Chondrocyte (in vitro differentiated cells): ENCODE data around the gene ARGLU1. TPM values are rescaled to one million over a fixed set of nuclear protein-coding genes. Genes with fewer than 3 reads are reported as not detected.

ENCODE experiments used
- DNase-seq: peaks from one replicate; pipeline ENCODE4 v3.0.0; 2021; ENCODE audit warnings: mixed read lengths, low spot score
- H3K27ac Mint-ChIP-seq: one replicate; pipeline ENCODE4 v1.8.0; 2021; ENCODE audit warnings: mild to moderate bottlenecking, moderate library complexity, mixed read lengths; ENCODE audit not compliant: unreplicated experiment
- H3K27me3 Mint-ChIP-seq: 2 replicates; pipeline ENCODE4 v1.8.0; 2021; ENCODE audit warnings: low read depth, mixed read lengths
- H3K36me3 Mint-ChIP-seq: 2 replicates; pipeline ENCODE4 v1.8.0; 2021; ENCODE audit warnings: low read depth, mixed read lengths
- H3K4me1 Mint-ChIP-seq: 2 replicates; pipeline ENCODE4 v1.8.0; 2021; ENCODE audit warnings: low read depth, mild to moderate bottlenecking, mixed read lengths
- H3K4me3 Mint-ChIP-seq: one replicate; pipeline ENCODE4 v1.8.0; 2021; ENCODE audit warnings: mild to moderate bottlenecking, moderate library complexity, mixed read lengths; ENCODE audit not compliant: unreplicated experiment
- H3K9me3 Mint-ChIP-seq: 2 replicates; pipeline ENCODE4 v1.8.0; 2021; ENCODE audit warnings: low read depth, mixed read lengths
- CTCF ChIP-seq: fragments of 200-600 bp; sonication (generic); IDR thresholded peaks from 2 replicates; pipeline ENCODE4 v1.5.0; 2021; ENCODE audit warnings: antibody characterized with exemption, mild to moderate bottlenecking, moderate library complexity
- total RNA-seq: library from RNA; stranded (reverse); gene quantifications from 3 replicates; pipeline ENCODE4 v1.2.1, GENCODE V29; 2021

ARGLU1 gene
- total RNA-seq, 1 donor from 2014 or later: 48.5 TPM

- no peaks in the 10 kb centered on the region for H3K27me3 Mint-ChIP-seq
- peaks cover 53% of the 10 kb centered on the region for H3K4me1 Mint-ChIP-seq
- peak overlapping the region; percentile 46 for H3K27ac Mint-ChIP-seq
- no peaks in the 10 kb centered on the region for H3K9me3 Mint-ChIP-seq
- no peak overlapping the region for H3K4me3 Mint-ChIP-seq
- no peak for DNase-seq
- TF ChIP-seq CTCF: no peak
- peaks cover 6% of the 10 kb centered on the region for H3K36me3 Mint-ChIP-seq
These were observed 69.4 kb downstream of the ARGLU1 start for GRCh38 chr13:106498571-106498970.

- Mint-ChIP-seq H3K27me3 (no peaks in the 10 kb centered on the region), H3K9me3 (no peaks in the 10 kb centered on the region), H3K27ac (peak overlapping the region; percentile 58), H3K4me3 (no peak overlapping the region), H3K4me1 (peaks cover 49% of the 10 kb centered on the region), H3K36me3 (peaks cover 9% of the 10 kb centered on the region)
- TF ChIP-seq CTCF: no peak
- no peak for DNase-seq
These were observed 69.8 kb downstream of the ARGLU1 start for GRCh38 chr13:106498158-106498557.

- Mint-ChIP-seq H3K4me1 (peaks cover 49% of the 10 kb centered on the region), H3K27me3 (no peaks in the 10 kb centered on the region), H3K27ac (no peak overlapping the region), H3K36me3 (peaks cover 16% of the 10 kb centered on the region), H3K4me3 (no peak overlapping the region), H3K9me3 (no peaks in the 10 kb centered on the region)
- no peak for DNase-seq
- no peak for TF ChIP-seq CTCF
These were observed 70.9 kb downstream of the ARGLU1 start for GRCh38 chr13:106497079-106497478.

GRCh38 chr13:106496072-106496997 lies 71.6 kb downstream of the ARGLU1 start:
- Mint-ChIP-seq H3K4me3 (no peak overlapping the region), H3K27me3 (no peaks in the 10 kb centered on the region), H3K36me3 (peaks cover 22% of the 10 kb centered on the region), H3K9me3 (no peaks in the 10 kb centered on the region), H3K4me1 (peaks cover 49% of the 10 kb centered on the region), H3K27ac (no peak overlapping the region)
- no peak for TF ChIP-seq CTCF
- no peak for DNase-seq

GRCh38 chr13:106494936-106495335 lies 73.0 kb downstream of the ARGLU1 start:
- Mint-ChIP-seq H3K9me3 (no peaks in the 10 kb centered on the region), H3K4me3 (no peak overlapping the region), H3K27me3 (no peaks in the 10 kb centered on the region), H3K36me3 (peaks cover 27% of the 10 kb centered on the region), H3K4me1 (peaks cover 38% of the 10 kb centered on the region), H3K27ac (no peak overlapping the region)
- no peak for TF ChIP-seq CTCF
- DNase-seq: no peak
